ENCODE results near the gene STH. TPM values are rescaled to one million over a fixed set of nuclear protein-coding genes. Genes with fewer than 3 reads are reported as not detected.
A peak's percentile ranks its signal among the peaks of the same experiment; 100 is the strongest.

STH gene
- total and polyA plus RNA-seq, 9 of the 15 experiments (the other 6 are each of a cell fraction or from before 2014, with no cell fraction given): not detected

GRCh38 chr17:45973946-45974859 lies 24.8 kb upstream of the STH start:
- CTCF ChIA-PET (ENCODE audit: low intra/inter-chr PET ratio): no interaction called here
- no TSS peak for BruUV-seq (replicated peaks)
- intact Hi-C loops (cut with micrococcal nuclease): no loop called here

GRCh38 chr17:45974916-45975630 lies 24.0 kb upstream of the STH start:
- Histone ChIP-seq H2AFZ (ENCODE audit: low read depth, low read length) (peak overlapping the region; percentile 19; the same call in 1 of the 2 replicates), H3K4me3 (no peak overlapping the region), H3K9me1 (ENCODE audit: control insufficient read depth, insufficient read depth, low read length) (peaks cover 3% of the 10 kb centered on the region), H3K4me2 (ENCODE audit: insufficient read depth, low read length) (no peak overlapping the region), H3K9me3 (replicated peaks; ENCODE audit: control insufficient read depth, insufficient read depth, low read depth, low read length) (no peaks in the 10 kb centered on the region), H3K27ac (ENCODE audit: extremely low read depth, low read depth, low read length) (no peak overlapping the region), H3K4me1 (replicated peaks in 1 of 2; ENCODE audit: control insufficient read depth in 2 of 2, insufficient read depth in 2 of 2, low read length in 2 of 2) (peaks cover 42 to 44% of the 10 kb centered on the region in 2 experiments), H4K20me1 (replicated peaks; ENCODE audit: control insufficient read depth, insufficient read depth, low read length) (no peaks in the 10 kb centered on the region), H3K36me3 (ENCODE audit: control insufficient read depth, insufficient read depth, low read length) (no peaks in the 10 kb centered on the region), H3K27me3 (ENCODE audit: control insufficient read depth in 2 of 2, insufficient read depth in 2 of 2, low read length in 2 of 2) (no peaks in the 10 kb centered on the region), H3K9ac (ENCODE audit: insufficient read depth in 1 of 2, low read depth in 2 of 2, low read length in 2 of 2) (peak overlapping the region in 1 of 2 experiments; percentile 19; a peak in 1 of 4 replicates), H3K79me2 (ENCODE audit: control insufficient read depth, insufficient read depth, low read length) (no peaks in the 10 kb centered on the region)
- no TSS peak for BruUV-seq (replicated peaks)
- ChIA-PET CTCF (ENCODE audit: low intra/inter-chr PET ratio) (no interaction called here), POLR2A (interaction anchor here (0.6 to 1.5 kb wide), 2 partner anchors 42 to 74 kb away, joined by 3 read pairs; no protein-coding TSS in a partner anchor)
- ATAC-seq: no peak
- no peak for FAIRE-seq
- intact Hi-C loops (cut with micrococcal nuclease) (no loop called here), in situ Hi-C loops (cut with MboI) (loop anchor here (25.0 kb wide), 1 partner anchor 862 kb away; no protein-coding TSS in a partner anchor)
- 69% methylated on average over 10 of the region's 10 CpGs for WGBS (ENCODE audit: insufficient coverage, low coverage, missing lambda C conversion rate)
- DNase-seq (ENCODE audit: extremely low read depth in 1 of 4, low spot score in 3 of 4): no peak
- no peak for TF ChIP-seq ZNF274 (IDR thresholded peaks at IDR 0.05; ENCODE audit: borderline replicate concordance, low read depth, low read length)
- no peak for TF ChIP-seq ZNF143 (CRISPR knock-in tag; IDR thresholded peaks at IDR 0.05)
- no peak for TF ChIP-seq POLR2AphosphoS2 (IDR thresholded peaks at IDR 0.05; ENCODE audit: low read length)
- TF ChIP-seq KAT8 (IDR thresholded peaks at IDR 0.05; ENCODE audit: low read depth): no peak
- no peak for TF ChIP-seq THRA (IDR thresholded peaks at IDR 0.05)
- no peak for TF ChIP-seq ZBTB33 (CRISPR knock-in tag; IDR thresholded peaks at IDR 0.05)
- no peak for TF ChIP-seq ERF (CRISPR knock-in tag; IDR thresholded peaks at IDR 0.05)

More at GRCh38 chr17:45973946-45974859, 24.8 kb upstream of the STH start:
- peak overlapping the region in 1 of 2 experiments; percentile 70; a peak in 2 of 4 replicates for H3K9ac ChIP-seq (ENCODE audit: insufficient read depth in 1 of 2, low read depth in 2 of 2, low read length in 2 of 2)
- no peak overlapping the region for H3K4me3 ChIP-seq
- POLR2A ChIA-PET: interaction anchor here (1.5 kb wide), 2 partner anchors 13 to 41 kb away, joined by 3 to 7 read pairs; no protein-coding TSS in a partner anchor
- no peaks in the 10 kb centered on the region for H3K79me2 ChIP-seq (ENCODE audit: control insufficient read depth, insufficient read depth, low read length)
- 62% methylated on average over 16 of the region's 17 CpGs for WGBS (ENCODE audit: insufficient coverage, low coverage, missing lambda C conversion rate)
- H3K9me1 ChIP-seq (ENCODE audit: control insufficient read depth, insufficient read depth, low read length): peaks cover 3% of the 10 kb centered on the region
- DNase-seq (ENCODE audit: extremely low read depth in 1 of 4, low spot score in 3 of 4) (no peak), FAIRE-seq (no peak), ATAC-seq (no peak)
- in situ Hi-C loops (cut with MboI): no loop called here
- no peak overlapping the region for H3K4me2 ChIP-seq (ENCODE audit: insufficient read depth, low read length)
- no peaks in the 10 kb centered on the region for H4K20me1 ChIP-seq (replicated peaks; ENCODE audit: control insufficient read depth, insufficient read depth, low read length)
- no peak overlapping the region for H2AFZ ChIP-seq (ENCODE audit: low read depth, low read length)
- no peaks in the 10 kb centered on the region for H3K36me3 ChIP-seq (ENCODE audit: control insufficient read depth, insufficient read depth, low read length)
- H3K9me3 ChIP-seq (replicated peaks; ENCODE audit: control insufficient read depth, insufficient read depth, low read depth, low read length): no peaks in the 10 kb centered on the region
- H3K4me1 ChIP-seq (replicated peaks in 1 of 2; ENCODE audit: control insufficient read depth in 2 of 2, insufficient read depth in 2 of 2, low read length in 2 of 2): peaks cover 37 to 42% of the 10 kb centered on the region in 2 experiments
- H3K27me3 ChIP-seq (ENCODE audit: control insufficient read depth in 2 of 2, insufficient read depth in 2 of 2, low read length in 2 of 2): no peaks in the 10 kb centered on the region
- TF ChIP-seq NFIC (IDR thresholded peaks at IDR 0.05) (peak; percentile 57), ZNF445 (CRISPR knock-in tag; IDR thresholded peaks at IDR 0.05; ENCODE audit: low read depth) (no peak)
- no peak overlapping the region for H3K27ac ChIP-seq (ENCODE audit: extremely low read depth, low read depth, low read length)

All from K562 (cell line).